IMR-90 (cell line): Measurements from ENCODE around the gene CPLX1. TPM values are rescaled to one million over a fixed set of nuclear protein-coding genes. Genes with fewer than 3 reads are reported as not detected.
"Not testable (repeated sequence)": the region's sequence is repeated elsewhere in the genome, so short reads cannot be mapped to it uniquely, and the experiment has no call there.

Source experiments
- ATAC-seq: fragments of 200-7000 bp; cut with Tn5 transposase; 2 replicates; pipeline ENCODE4 v1.9.1; 2020; ENCODE audit warnings: low read depth, mild to moderate bottlenecking, moderate library complexity
- BruUV-seq: library from RNA; stranded (reverse); fragments of 400-500 nt; replicated peaks from 2 replicates; lab custom pipeline; 2021; lab: Mats Ljungman, UMichigan
- CTCF ChIA-PET: fragments of 300-600 bp; formaldehyde crosslinking; extraction: SDS; loops from one replicate; lab custom pipeline; 2021; ENCODE audit warnings: antibody characterized with exemption; lab: Yijun Ruan, JAX
- POLR2A ChIA-PET: fragments of 300-600 bp; sonication (Branson Sonifier 250); formaldehyde crosslinking; loops from one replicate; lab custom pipeline; 2022; ENCODE audit warnings: antibody characterized with exemption; ENCODE audit not compliant: unreplicated experiment; lab: Charles Lee
- DNase-seq: peaks from one replicate; pipeline ENCODE4 v3.0.0; 2013
- H2AFZ ChIP-seq: replicated peaks from 2 replicates; pipeline ENCODE3; 2013; ENCODE audit warnings: low read length, mild to moderate bottlenecking; ENCODE audit not compliant: poor library complexity
- H2AK5ac ChIP-seq: 2 replicates; pipeline ENCODE4 v1.6.1; 2013; ENCODE audit warnings: low read depth, low read length, inconsistent platforms
- H2AK9ac ChIP-seq: replicated peaks from 2 replicates; pipeline ENCODE3; 2013; ENCODE audit warnings: mild to moderate bottlenecking, low read depth, low read length, moderate library complexity; ENCODE audit not compliant: poor library complexity
- H2BK120ac ChIP-seq: 2 replicates; pipeline ENCODE4 v1.6.1; 2013; ENCODE audit warnings: low read depth, low read length, inconsistent platforms
- H2BK15ac ChIP-seq: 3 replicates; pipeline ENCODE4 v1.6.1; 2013; ENCODE audit warnings: low read depth, low read length, inconsistent platforms
- H2BK20ac ChIP-seq: 2 replicates; pipeline ENCODE4 v1.6.1; 2013; ENCODE audit warnings: low read depth, mild to moderate bottlenecking, inconsistent platforms, low read length, moderate library complexity
- H2BK5ac ChIP-seq: 2 replicates; pipeline ENCODE4 v1.6.1; 2013; ENCODE audit warnings: mild to moderate bottlenecking, low read depth, low read length, inconsistent platforms; ENCODE audit not compliant: poor library complexity, severe bottlenecking
- H3K14ac ChIP-seq: replicated peaks from 2 replicates; pipeline ENCODE4 v1.6.1; 2013; ENCODE audit warnings: low read depth, low read length, inconsistent platforms
- H3K18ac ChIP-seq: 2 replicates; pipeline ENCODE4 v1.6.1; 2013; ENCODE audit warnings: low read depth, low read length, control low read depth
- H3K23ac ChIP-seq: 2 replicates; pipeline ENCODE4 v1.6.1; 2013; ENCODE audit warnings: low read depth, low read length, inconsistent platforms
- H3K27ac ChIP-seq: 2 replicates; pipeline ENCODE4 v1.5.1; 2013; ENCODE audit warnings: mild to moderate bottlenecking, control low read depth, low read length; ENCODE audit not compliant: insufficient read depth
- H3K27me3 ChIP-seq: 2 replicates; pipeline ENCODE4 v1.6.1; 2013; ENCODE audit warnings: low read length; ENCODE audit not compliant: control insufficient read depth, insufficient read depth
- H3K36me3 ChIP-seq: 2 replicates; pipeline ENCODE4 v1.6.1; 2013; ENCODE audit warnings: low read length, mixed read lengths; ENCODE audit not compliant: control insufficient read depth, insufficient read depth
- H3K4ac ChIP-seq: 2 replicates; pipeline ENCODE4 v1.6.1; 2013; ENCODE audit warnings: low read depth, low read length, inconsistent platforms
- H3K4me1 ChIP-seq: 2 replicates; pipeline ENCODE4 v1.6.1; 2013; ENCODE audit warnings: low read length, mixed read lengths; ENCODE audit not compliant: control insufficient read depth, insufficient read depth
- H3K4me2 ChIP-seq: 2 replicates; pipeline ENCODE4 v1.6.1; 2013; ENCODE audit warnings: low read depth, mild to moderate bottlenecking, control low read depth, low read length, moderate library complexity
- H3K4me3 ChIP-seq: 2 replicates; pipeline ENCODE4 v1.5.1; 2013; ENCODE audit warnings: low read depth, mild to moderate bottlenecking, control low read depth, low read length, moderate library complexity; ENCODE audit not compliant: insufficient read depth
- H3K56ac ChIP-seq: 2 replicates; pipeline ENCODE4 v1.6.1; 2013; ENCODE audit warnings: low read length, inconsistent platforms; ENCODE audit not compliant: insufficient read depth; ENCODE audit errors: extremely low read depth
- H3K79me1 ChIP-seq, 2 experiments: 2 replicates each; pipeline ENCODE4 v1.6.1; 2013; ENCODE audit warnings: low read length in 2 of 2, inconsistent platforms in 1 of 2, low read depth in 1 of 2
- H3K9ac ChIP-seq: 2 replicates; pipeline ENCODE4 v1.6.1; 2013; ENCODE audit warnings: low read depth, low read length, control low read depth
- H3K9me1 ChIP-seq: 2 replicates; pipeline ENCODE4 v1.6.1; 2013; ENCODE audit warnings: low read length, inconsistent platforms; ENCODE audit not compliant: insufficient read depth
- H3K9me3 ChIP-seq: 2 replicates; pipeline ENCODE4 v1.6.1; 2013; ENCODE audit warnings: low read length; ENCODE audit not compliant: control insufficient read depth, insufficient read depth
- H4K20me1 ChIP-seq: 2 replicates; pipeline ENCODE4 v1.6.1; 2013; ENCODE audit warnings: low read length, inconsistent platforms; ENCODE audit not compliant: insufficient read depth
- H4K5ac ChIP-seq: 2 replicates; pipeline ENCODE4 v1.6.1; 2013; ENCODE audit warnings: mild to moderate bottlenecking, low read depth, low read length, control low read depth
- H4K8ac ChIP-seq, 2 experiments: 2 replicates each; pipeline ENCODE4 v1.6.1; 2013; ENCODE audit warnings: low read depth in 2 of 2, low read length in 2 of 2, control low read depth in 1 of 2, inconsistent platforms in 1 of 2
- H4K91ac ChIP-seq: 2 replicates; pipeline ENCODE4 v1.6.1; 2013; ENCODE audit warnings: low read depth, low read length, inconsistent platforms; ENCODE audit not compliant: insufficient read depth
- WGBS, 2 experiments: methylation state at CpG; one replicate each; pipeline versions ENCODE4 v1.1.5 to v1.1.7; 2013; ENCODE audit warnings: missing lambda C conversion rate in 2 of 2; ENCODE audit not compliant: insufficient read length in 1 of 2; ENCODE audit errors: extremely low coverage in 2 of 2; 5-methylcytosine and 5-hydroxymethylcytosine counted together
- dilution Hi-C: fragments of 300-500 bp; cut with HindIII; formaldehyde crosslinking; loops from one replicate; pipeline ENCODE4 v1.14.3; 2018; ENCODE audit warnings: low sequenced_read_pairs; ENCODE audit not compliant: unreplicated experiment
- in situ Hi-C: fragments of 300-500 bp; cut with MboI; formaldehyde crosslinking; loops from 3 replicates; pipeline ENCODE4 v1.14.3; 2019; ENCODE audit warnings: low sequenced_read_pairs, inconsistent platforms, mixed read lengths
- intact Hi-C: fragments of 100-400 bp; cut with micrococcal nuclease; formaldehyde crosslinking; loops from 2 replicates; pipeline ENCODE4 v1.10.0; 2022
- polyA plus RNA-seq, 3 experiments: library from polyadenylated mRNA; depleted of rRNA; stranded (reverse); fragments of >200 nt; gene quantifications; 2 replicates each; pipeline ENCODE4 v1.2.3, GENCODE V29; 2012; ENCODE audit warnings: low replicate concordance in 1 of 3
- total RNA-seq: library from RNA; depleted of rRNA; stranded (reverse); fragments of >200 nt; gene quantifications from 2 replicates; pipeline ENCODE4 v1.2.3, GENCODE V29; 2012

Gene CPLX1
- total and polyA plus RNA-seq, 2 of the 4 experiments (the other 2 are of a cell fraction), result 0.05 TPM; not detected in 1

GRCh38 chr4:775485-775884 is 50.4 kb downstream of the CPLX1 start:
- ATAC-seq, H3K9ac ChIP-seq, H2BK5ac ChIP-seq, H3K18ac ChIP-seq, CTCF ChIA-PET, H2AK9ac ChIP-seq, H3K4me3 ChIP-seq, DNase-seq, H3K56ac ChIP-seq, H3K4me2 ChIP-seq, H2BK120ac ChIP-seq, POLR2A ChIA-PET, H3K4me1 ChIP-seq, H3K4ac ChIP-seq, intact Hi-C loops, dilution Hi-C loops, H4K5ac ChIP-seq, H4K8ac ChIP-seq, H3K23ac ChIP-seq, in situ Hi-C loops, BruUV-seq, H2AK5ac ChIP-seq, H2AFZ ChIP-seq, H3K27ac ChIP-seq, H3K27me3 ChIP-seq, H3K9me3 ChIP-seq, H3K14ac ChIP-seq, H4K91ac ChIP-seq, H2BK20ac ChIP-seq, H2BK15ac ChIP-seq: not testable (repeated sequence)
- H4K20me1 ChIP-seq, result peaks cover 92% of the 10 kb centered on the region
- H3K79me1 ChIP-seq, result peaks cover 29 to 73% of the 10 kb centered on the region in 2 experiments
- H3K36me3 ChIP-seq, result peaks cover 54% of the 10 kb centered on the region
- H3K9me1 ChIP-seq, result peaks cover 14% of the 10 kb centered on the region
- WGBS, 2 experiments, result no CpG with 5 or more reads among the region's 2 CpGs

- Histone ChIP-seq H3K9me1 (peaks cover 13% of the 10 kb centered on the region), H3K36me3 (peaks cover 54% of the 10 kb centered on the region), H3K79me1 (peaks cover 32 to 73% of the 10 kb centered on the region in 2 experiments), H4K20me1 (peaks cover 92% of the 10 kb centered on the region)
- in situ Hi-C loops, H3K4me3 ChIP-seq, H3K27me3 ChIP-seq, H4K8ac ChIP-seq, H4K5ac ChIP-seq, H2BK15ac ChIP-seq, H2AK9ac ChIP-seq, H3K4me2 ChIP-seq, H3K9ac ChIP-seq, DNase-seq, H3K56ac ChIP-seq, POLR2A ChIA-PET, H3K18ac ChIP-seq, H2AK5ac ChIP-seq, H3K27ac ChIP-seq, H3K4me1 ChIP-seq, H3K4ac ChIP-seq, H2BK120ac ChIP-seq, H2BK20ac ChIP-seq, dilution Hi-C loops, intact Hi-C loops, H4K91ac ChIP-seq, H2AFZ ChIP-seq, H3K14ac ChIP-seq, BruUV-seq, ATAC-seq, H3K9me3 ChIP-seq, H2BK5ac ChIP-seq, H3K23ac ChIP-seq, CTCF ChIA-PET: not testable (repeated sequence)
- 98% methylated on average over 12 of the region's 30 CpGs; no CpG with 5 or more reads in 1 of the 2 experiments for WGBS, 2 experiments
Observed at GRCh38 chr4:774419-775092, 51.4 kb downstream of the CPLX1 start.
